CD4-positive, alpha-beta T cell treated with Interleukin-17A for 4 hours (primary cell): ENCODE data around the gene RAMACL.

Experiments
- DNase-seq: peaks from one replicate; pipeline ENCODE4 v3.0.0-alpha.2; 2020; ENCODE audit warnings: mixed read lengths

The RAMACL gene

GRCh38 chr6:166617359-166617758, 30.9 kb upstream of the RAMACL start:
- DNase-seq, result no peak

DNA sequence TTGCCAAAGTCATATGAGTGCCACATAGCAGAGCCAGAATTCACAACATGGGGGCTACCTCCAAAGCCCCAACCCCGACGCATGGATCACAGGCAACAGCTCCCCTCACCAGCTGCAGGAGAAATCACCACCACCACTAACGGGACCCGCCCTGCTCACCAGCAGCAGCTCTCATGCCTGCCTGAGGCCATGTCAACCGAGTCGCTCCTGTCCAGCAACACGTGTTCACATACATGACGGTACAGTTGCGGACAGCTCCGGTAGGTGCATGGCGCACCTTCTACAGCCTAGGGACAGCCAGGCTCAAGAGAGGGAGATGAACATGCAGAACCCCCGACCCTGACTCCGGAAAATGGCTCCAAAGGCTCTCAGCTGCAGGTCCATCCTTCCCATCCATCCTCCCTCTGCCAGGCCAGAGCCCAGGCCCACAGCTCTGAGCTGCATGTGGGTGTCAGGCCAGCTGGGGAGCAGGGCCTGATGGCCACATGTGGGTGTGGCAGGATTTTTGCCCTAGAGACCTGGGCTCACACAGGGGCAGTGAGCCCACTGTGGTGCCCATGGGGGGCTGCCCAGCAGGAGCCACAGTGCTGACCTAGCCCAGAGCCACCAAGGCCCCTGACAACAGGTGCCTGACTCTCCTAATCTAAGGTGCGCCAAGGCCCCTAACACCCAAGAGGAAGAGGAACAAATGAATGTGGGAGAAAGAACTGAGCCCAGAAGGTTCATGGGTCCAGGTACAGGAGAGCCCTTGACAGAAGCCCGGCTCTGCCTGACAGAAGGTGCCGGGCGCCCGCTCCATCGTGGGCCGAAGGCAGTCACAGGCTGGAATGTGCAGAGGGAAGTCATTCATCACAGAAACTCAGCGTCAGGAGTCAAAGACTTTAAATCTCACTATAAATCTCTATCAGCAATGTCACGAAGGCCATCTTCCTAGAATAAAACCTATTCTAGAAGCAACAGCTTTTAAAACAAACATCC, 30.1 kb upstream of the RAMACL start:
- DNase-seq, result no peak

- no peak for DNase-seq
Measured at GRCh38 chr6:166615059-166615770, 28.7 kb upstream of the RAMACL start.

DNA sequence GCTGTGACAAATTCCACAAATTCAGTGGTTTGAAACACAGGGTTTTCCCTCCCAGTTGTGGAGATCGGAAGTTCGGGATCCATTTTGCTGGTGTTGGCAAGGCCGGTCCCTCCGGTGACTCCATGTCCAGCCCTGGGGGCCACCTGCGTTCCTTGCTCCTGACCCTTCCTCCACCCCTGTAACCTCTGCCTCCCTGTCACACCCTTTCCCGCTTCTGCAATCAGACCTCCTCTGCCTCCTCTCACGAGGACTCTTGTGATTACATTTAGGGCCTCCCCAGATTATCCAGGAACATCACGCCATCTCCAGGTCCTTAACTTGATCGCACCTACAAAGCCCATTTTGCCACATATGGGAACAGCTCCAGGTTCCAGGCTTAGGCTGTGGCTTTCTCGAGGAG, 28.1 kb upstream of the RAMACL start:
- no peak for DNase-seq

GRCh38 chr6:166614171-166614583, 27.7 kb upstream of the RAMACL start:
- DNase-seq, result no peak

DNA sequence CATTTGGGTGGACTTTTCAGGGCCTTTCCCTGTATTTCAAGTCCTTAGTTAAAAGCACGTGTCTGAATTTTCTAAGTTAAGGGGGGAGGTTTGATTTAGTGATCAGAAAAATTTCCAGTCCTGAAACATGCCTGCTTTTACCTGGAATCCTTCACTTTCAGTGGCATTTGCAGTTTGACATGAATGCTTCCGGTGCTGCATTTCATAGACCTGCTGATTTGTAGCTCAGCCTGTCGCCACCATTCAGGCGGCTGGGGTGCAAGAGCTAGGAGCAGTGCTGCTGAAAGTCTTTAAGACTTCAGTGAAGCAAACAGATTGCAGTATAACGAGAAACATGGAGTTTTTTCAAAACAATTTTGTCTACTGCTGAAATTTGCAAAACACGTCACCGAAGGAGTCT, 26.5 kb upstream of the RAMACL start:
- DNase-seq, result no peak

DNA sequence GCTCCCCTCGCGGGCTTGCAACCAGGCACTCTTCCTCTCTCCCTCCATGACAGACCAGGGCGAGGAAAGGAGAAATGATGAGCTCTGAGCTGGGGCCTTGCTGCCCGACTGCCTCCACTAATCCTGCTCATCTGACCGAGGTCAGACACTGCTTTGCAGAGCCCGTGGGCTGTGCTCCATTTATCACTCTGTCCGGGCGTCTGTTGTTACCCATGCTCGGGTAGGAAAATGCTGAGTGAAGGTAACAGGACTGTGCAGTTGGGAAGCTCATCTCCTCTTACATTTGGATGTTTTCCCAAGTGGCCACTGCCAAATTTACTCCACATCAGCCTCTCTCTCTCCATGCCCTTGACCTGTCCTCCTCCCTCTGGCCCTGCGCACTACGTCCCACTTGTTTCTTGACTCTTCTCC, 26.0 kb upstream of the RAMACL start:
- no peak for DNase-seq

DNA sequence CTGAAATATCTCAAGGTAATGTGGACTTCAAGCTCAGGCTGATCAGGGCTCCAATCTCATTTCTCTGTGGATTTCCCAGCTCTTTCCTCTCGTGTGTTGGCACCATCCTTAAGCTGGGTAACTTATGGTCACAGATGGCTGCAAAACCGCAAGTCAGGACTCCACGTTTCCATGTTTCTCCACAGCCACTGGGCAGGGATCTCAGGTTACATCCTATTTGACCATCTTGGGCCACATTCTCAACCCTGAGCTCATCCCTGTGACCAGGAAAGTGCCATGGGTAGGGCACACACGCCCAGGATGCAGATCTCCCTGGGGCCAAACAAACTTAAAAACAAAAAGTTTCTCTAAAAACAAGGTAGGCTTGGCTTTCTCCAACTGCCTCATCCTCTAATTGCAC, 25.2 kb upstream of the RAMACL start:
- DNase-seq, result no peak

GRCh38 chr6:166610069-166610468, 23.6 kb upstream of the RAMACL start:
- no peak for DNase-seq

GRCh38 chr6:166608774-166609173, 22.3 kb upstream of the RAMACL start:
- DNase-seq, result no peak

GRCh38 chr6:166605752-166606151, 19.3 kb upstream of the RAMACL start:
- DNase-seq, result no peak

DNA sequence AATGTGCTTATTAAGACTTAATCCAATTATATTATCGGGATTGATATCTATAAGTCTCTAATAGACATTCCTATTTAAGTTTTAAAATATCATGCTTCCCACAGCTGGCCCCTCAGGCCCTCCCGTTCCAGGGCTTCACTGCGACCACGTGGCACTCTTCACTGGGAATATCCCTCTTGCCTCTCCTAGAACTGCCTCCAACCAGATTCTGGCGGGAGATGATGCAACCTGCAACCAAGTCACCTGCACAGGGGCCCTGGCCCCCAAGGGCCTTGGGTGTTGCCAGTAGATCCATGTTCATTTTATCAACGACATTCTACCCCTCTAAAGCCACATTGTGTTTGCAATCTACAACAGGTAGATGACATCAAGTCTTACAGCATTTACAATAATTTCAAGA, 18.4 kb upstream of the RAMACL start:
- no peak for DNase-seq

- DNase-seq, result no peak
Measured at GRCh38 chr6:166604328-166604727, 17.9 kb upstream of the RAMACL start.

- DNase-seq, result no peak
Measured at GRCh38 chr6:166603043-166603690, 16.7 kb upstream of the RAMACL start.

DNA sequence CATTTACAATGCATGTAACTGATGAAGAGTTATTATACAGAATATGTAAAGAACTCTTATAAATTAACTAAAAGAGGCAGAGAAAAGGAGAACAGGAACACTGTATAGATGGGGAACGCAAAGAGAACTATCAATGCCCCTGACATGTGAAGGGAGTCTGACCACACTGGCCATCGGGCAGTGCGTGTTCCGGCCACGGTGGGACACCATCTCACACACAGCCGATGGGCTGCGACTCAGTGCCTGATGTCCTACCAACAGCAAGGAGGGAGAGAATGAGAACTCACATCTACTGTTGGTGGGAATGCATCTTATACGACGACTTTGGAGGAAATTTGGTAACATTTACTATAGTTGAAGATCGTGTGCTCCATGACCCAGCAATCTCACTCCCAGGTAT, 15.5 kb upstream of the RAMACL start:
- no peak for DNase-seq

- no peak for DNase-seq
Measured at GRCh38 chr6:166600931-166601330, 14.5 kb upstream of the RAMACL start.

DNA sequence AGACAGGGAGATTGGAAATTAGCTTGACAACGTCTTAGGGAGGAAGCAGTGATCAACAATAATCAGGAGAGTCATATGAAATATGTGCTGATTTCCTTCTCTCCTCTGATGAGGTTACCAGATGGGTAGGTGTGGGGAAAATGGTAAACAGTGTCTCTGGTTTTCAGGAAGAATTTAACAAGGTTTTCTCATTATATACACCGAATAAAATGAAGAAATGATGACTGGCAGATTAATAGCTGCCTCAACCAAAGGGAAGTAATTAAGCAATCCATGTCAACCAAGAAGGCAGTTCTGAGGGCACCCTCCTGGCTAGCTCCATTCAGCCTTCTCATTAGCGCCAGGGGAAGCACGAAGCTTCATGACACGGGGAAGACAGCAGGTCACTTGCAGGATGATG, 12.7 kb upstream of the RAMACL start:
- no peak for DNase-seq

- no peak for DNase-seq
Measured at GRCh38 chr6:166598441-166599138, 12.1 kb upstream of the RAMACL start.

- no peak for DNase-seq
Measured at GRCh38 chr6:166597711-166598440, 11.4 kb upstream of the RAMACL start.

GRCh38 chr6:166596776-166597507, 10.5 kb upstream of the RAMACL start:
- DNase-seq, result no peak

DNA sequence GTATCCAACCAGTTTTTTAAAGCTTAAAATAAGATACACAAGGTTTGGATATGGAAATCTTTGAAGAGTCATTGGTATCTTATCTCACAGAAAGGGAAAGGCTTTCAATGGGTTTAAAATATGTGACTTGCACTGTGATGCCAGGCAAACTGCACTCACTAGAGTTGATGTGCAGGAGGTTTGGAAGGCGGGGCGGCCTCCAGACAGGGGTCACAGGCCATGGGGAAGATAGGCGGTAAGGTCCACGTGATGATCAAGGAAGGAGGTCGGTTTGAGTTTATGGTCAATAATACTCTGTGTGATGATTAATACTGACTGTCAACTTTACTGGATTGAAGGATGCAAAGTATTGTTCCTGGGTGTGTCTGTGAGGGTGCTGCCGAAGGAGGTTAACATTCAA, 9.5 kb upstream of the RAMACL start:
- DNase-seq, result no peak
